ENCODE results near the gene TMEM254. TPM values are rescaled to one million over a fixed set of nuclear protein-coding genes. Genes with fewer than 3 reads are reported as not detected.

TMEM254 gene
- total and polyA plus RNA-seq, 9 of the 15 experiments (the other 6 are each of a cell fraction or from before 2014, with no cell fraction given) = 0.59 to 4.7 (median 1.9) TPM

DNA sequence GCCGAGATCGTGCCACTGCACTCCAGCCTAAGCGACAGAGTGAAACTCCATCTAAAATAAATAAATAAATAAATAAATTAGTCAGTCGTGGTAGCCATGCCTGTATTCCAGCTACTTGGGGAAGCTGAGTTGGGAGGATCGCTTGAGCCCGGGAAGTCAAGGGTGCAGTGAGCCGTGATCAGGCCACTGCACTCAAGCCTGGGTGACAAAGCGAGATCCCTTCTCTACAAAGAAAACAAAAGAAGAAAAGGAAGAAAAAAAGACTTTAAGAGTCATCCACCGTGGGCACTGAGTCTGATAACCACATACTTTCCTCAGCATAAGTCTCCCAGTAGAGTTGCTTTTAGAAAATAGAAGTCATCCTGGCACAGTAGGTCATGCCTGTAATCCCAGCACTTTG is 2.6 kb downstream of the TMEM254 start:
- Histone ChIP-seq H3K27me3 (ENCODE audit: control insufficient read depth in 2 of 2, insufficient read depth in 2 of 2, low read length in 2 of 2) (peaks cover 14 to 40% of the 10 kb centered on the region in 2 experiments; a peak in 4 of 5 replicates), H3K9ac (ENCODE audit: insufficient read depth in 1 of 2, low read depth in 2 of 2, low read length in 2 of 2) (no peak overlapping the region), H4K20me1 (replicated peaks; ENCODE audit: control insufficient read depth, insufficient read depth, low read length) (no peaks in the 10 kb centered on the region), H3K4me1 (replicated peaks in 1 of 2; ENCODE audit: control insufficient read depth in 2 of 2, insufficient read depth in 2 of 2, low read length in 2 of 2) (peaks cover 0 to 10% of the 10 kb centered on the region in 2 experiments; a peak in 2 of 5 replicates), H2AFZ (ENCODE audit: low read depth, low read length) (no peak overlapping the region), H3K27ac (ENCODE audit: extremely low read depth, low read depth, low read length) (no peak overlapping the region), H3K79me2 (ENCODE audit: control insufficient read depth, insufficient read depth, low read length) (no peaks in the 10 kb centered on the region), H3K4me2 (ENCODE audit: insufficient read depth, low read length) (no peak overlapping the region), H3K36me3 (ENCODE audit: control insufficient read depth, insufficient read depth, low read length) (no peaks in the 10 kb centered on the region), H3K9me1 (ENCODE audit: control insufficient read depth, insufficient read depth, low read length) (no peaks in the 10 kb centered on the region), H3K9me3 (replicated peaks; ENCODE audit: control insufficient read depth, insufficient read depth, low read depth, low read length) (no peaks in the 10 kb centered on the region), H3K4me3 (no peak overlapping the region)
- 10% methylated on average over 9 of the region's 9 CpGs for WGBS (ENCODE audit: insufficient coverage, low coverage, missing lambda C conversion rate)
- ATAC-seq (no peak), FAIRE-seq (no peak), DNase-seq (ENCODE audit: extremely low read depth in 1 of 4, low spot score in 3 of 4) (no peak)
- TF ChIP-seq STAT5A (IDR thresholded peaks at IDR 0.05; ENCODE audit: borderline replicate concordance, low read length) (no peak), ZNF24 (IDR thresholded peaks at IDR 0.05) (no peak), GABPA (tag; conservative IDR thresholded peaks at IDR 0.05; ENCODE audit: low read depth) (no peak), ZNF57 (CRISPR knock-in tag; IDR thresholded peaks at IDR 0.05) (no peak), TBP (optimal IDR thresholded peaks at IDR 0.05; ENCODE audit: low read depth, low read length) (no peak), KDM1A (IDR thresholded peaks at IDR 0.05) (no peak), ATF7 (IDR thresholded peaks at IDR 0.05) (no peak), SETDB1 (IDR thresholded peaks at IDR 0.05; ENCODE audit: low read length) (no peak), KLF1 (tag; IDR thresholded peaks at IDR 0.05) (no peak), CBFA2T3 (IDR thresholded peaks at IDR 0.05) (no peak), THRAP3 (IDR thresholded peaks at IDR 0.05; ENCODE audit: borderline replicate concordance) (no peak)
- TF ChIP-seq, protein P1, sequence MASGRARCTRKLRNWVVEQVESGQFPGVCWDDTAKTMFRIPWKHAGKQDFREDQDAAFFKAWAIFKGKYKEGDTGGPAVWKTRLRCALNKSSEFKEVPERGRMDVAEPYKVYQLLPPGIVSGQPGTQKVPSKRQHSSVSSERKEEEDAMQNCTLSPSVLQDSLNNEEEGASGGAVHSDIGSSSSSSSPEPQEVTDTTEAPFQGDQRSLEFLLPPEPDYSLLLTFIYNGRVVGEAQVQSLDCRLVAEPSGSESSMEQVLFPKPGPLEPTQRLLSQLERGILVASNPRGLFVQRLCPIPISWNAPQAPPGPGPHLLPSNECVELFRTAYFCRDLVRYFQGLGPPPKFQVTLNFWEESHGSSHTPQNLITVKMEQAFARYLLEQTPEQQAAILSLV (tag; IDR thresholded peaks at IDR 0.05) = no peak
- TF ChIP-seq, protein P2, sequence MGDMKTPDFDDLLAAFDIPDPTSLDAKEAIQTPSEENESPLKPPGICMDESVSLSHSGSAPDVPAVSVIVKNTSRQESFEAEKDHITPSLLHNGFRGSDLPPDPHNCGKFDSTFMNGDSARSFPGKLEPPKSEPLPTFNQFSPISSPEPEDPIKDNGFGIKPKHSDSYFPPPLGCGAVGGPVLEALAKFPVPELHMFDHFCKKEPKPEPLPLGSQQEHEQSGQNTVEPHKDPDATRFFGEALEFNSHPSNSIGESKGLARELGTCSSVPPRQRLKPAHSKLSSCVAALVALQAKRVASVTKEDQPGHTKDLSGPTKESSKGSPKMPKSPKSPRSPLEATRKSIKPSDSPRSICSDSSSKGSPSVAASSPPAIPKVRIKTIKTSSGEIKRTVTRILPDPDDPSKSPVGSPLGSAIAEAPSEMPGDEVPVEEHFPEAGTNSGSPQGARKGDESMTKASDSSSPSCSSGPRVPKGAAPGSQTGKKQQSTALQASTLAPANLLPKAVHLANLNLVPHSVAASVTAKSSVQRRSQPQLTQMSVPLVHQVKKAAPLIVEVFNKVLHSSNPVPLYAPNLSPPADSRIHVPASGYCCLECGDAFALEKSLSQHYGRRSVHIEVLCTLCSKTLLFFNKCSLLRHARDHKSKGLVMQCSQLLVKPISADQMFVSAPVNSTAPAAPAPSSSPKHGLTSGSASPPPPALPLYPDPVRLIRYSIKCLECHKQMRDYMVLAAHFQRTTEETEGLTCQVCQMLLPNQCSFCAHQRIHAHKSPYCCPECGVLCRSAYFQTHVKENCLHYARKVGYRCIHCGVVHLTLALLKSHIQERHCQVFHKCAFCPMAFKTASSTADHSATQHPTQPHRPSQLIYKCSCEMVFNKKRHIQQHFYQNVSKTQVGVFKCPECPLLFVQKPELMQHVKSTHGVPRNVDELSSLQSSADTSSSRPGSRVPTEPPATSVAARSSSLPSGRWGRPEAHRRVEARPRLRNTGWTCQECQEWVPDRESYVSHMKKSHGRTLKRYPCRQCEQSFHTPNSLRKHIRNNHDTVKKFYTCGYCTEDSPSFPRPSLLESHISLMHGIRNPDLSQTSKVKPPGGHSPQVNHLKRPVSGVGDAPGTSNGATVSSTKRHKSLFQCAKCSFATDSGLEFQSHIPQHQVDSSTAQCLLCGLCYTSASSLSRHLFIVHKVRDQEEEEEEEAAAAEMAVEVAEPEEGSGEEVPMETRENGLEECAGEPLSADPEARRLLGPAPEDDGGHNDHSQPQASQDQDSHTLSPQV (IDR thresholded peaks at IDR 0.05) = no peak
- TF ChIP-seq, protein P3, sequence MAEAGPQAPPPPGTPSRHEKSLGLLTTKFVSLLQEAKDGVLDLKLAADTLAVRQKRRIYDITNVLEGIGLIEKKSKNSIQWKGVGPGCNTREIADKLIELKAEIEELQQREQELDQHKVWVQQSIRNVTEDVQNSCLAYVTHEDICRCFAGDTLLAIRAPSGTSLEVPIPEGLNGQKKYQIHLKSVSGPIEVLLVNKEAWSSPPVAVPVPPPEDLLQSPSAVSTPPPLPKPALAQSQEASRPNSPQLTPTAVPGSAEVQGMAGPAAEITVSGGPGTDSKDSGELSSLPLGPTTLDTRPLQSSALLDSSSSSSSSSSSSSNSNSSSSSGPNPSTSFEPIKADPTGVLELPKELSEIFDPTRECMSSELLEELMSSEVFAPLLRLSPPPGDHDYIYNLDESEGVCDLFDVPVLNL (CRISPR knock-in tag; IDR thresholded peaks at IDR 0.05; ENCODE audit: low read depth) = no peak
- POLR2A ChIA-PET = no interaction called here
- BruUV-seq (replicated peaks) = no TSS peak
- CTCF ChIA-PET (ENCODE audit: low intra/inter-chr PET ratio) = no interaction called here
- in situ Hi-C loops (cut with MboI) = no loop called here
- intact Hi-C loops (cut with micrococcal nuclease) = no loop called here
